GM23338 (cell line): ENCODE results near the gene SDHAF1.

Source experiments
- CREB1 ChIP-seq: fragments of 250-450 bp; sonication (Bioruptor Pico); IDR thresholded peaks from 2 replicates; pipeline ENCODE4 v1.5.0; 2020; ENCODE audit warnings: low read depth, mild to moderate bottlenecking, moderate library complexity
- CTCF ChIP-seq, 2 experiments: fragments of 200-600 bp in 1 of 2; sonication (generic) in 1 of 2; conservative IDR thresholded peaks; 2 replicates each; pipeline versions ENCODE4 v1.5.1 to v1.6.1; 2016 to 2017; ENCODE audit warnings: antibody characterized with exemption in 2 of 2, low read depth in 2 of 2, mild to moderate bottlenecking in 2 of 2, moderate library complexity in 1 of 2
- ETS1 ChIP-seq: IDR thresholded peaks from 2 replicates; pipeline ENCODE4 v1.6.1; 2016; ENCODE audit warnings: antibody characterized with exemption
- EZH2 ChIP-seq: fragments of 200-600 bp; sonication (generic); IDR thresholded peaks from one replicate; pipeline ENCODE4 v1.8.0; 2017; ENCODE audit warnings: antibody characterized with exemption, mild to moderate bottlenecking, low read depth; ENCODE audit not compliant: unreplicated experiment
- EZH2phosphoT487 ChIP-seq: fragments of 200-600 bp; sonication (generic); IDR thresholded peaks from one replicate; pipeline ENCODE4 v1.8.1; 2018; ENCODE audit warnings: antibody characterized with exemption; ENCODE audit not compliant: unreplicated experiment
- JUNB ChIP-seq: IDR thresholded peaks from one replicate; pipeline ENCODE4 v1.6.1; 2016; ENCODE audit warnings: antibody characterized with exemption; ENCODE audit not compliant: unreplicated experiment
- POLR2AphosphoS5 ChIP-seq: IDR thresholded peaks from 2 replicates; pipeline ENCODE4 v1.6.1; 2016; ENCODE audit warnings: antibody characterized with exemption, low read depth
- REST ChIP-seq: IDR thresholded peaks from one replicate; pipeline ENCODE4 v1.6.1; 2018; ENCODE audit warnings: antibody characterized with exemption; ENCODE audit not compliant: unreplicated experiment
- STAT1 ChIP-seq: IDR thresholded peaks from one replicate; pipeline ENCODE4 v1.6.1; 2016; ENCODE audit warnings: antibody characterized with exemption; ENCODE audit not compliant: unreplicated experiment
- ZNF114 ChIP-seq: fragments of 250-450 bp; sonication (Bioruptor Pico); IDR thresholded peaks from 2 replicates; pipeline ENCODE4 v1.5.0; 2020; ENCODE audit warnings: mild to moderate bottlenecking, moderate library complexity
- ZNF331 ChIP-seq: fragments of 250-450 bp; sonication (Bioruptor Pico); IDR thresholded peaks from 2 replicates; pipeline ENCODE4 v1.5.0; 2020; ENCODE audit warnings: low read depth, mild to moderate bottlenecking, moderate library complexity
- TF ChIP-seq, protein P1 (sequence below): fragments of 250-450 bp; sonication (Bioruptor Pico); IDR thresholded peaks from 2 replicates; pipeline ENCODE4 v1.5.0; 2020; ENCODE audit warnings: mild to moderate bottlenecking, moderate library complexity

- TF ChIP-seq ETS1 = no peak
- TF ChIP-seq CTCF (conservative IDR thresholded peaks at IDR 0.05; ENCODE audit: low read depth in 2 of 2) = no peak
- TF ChIP-seq EZH2 = no peak
- TF ChIP-seq POLR2AphosphoS5 = no peak
- TF ChIP-seq JUNB = no peak
- TF ChIP-seq EZH2phosphoT487 = no peak
- no peak for TF ChIP-seq REST
- no peak for TF ChIP-seq CREB1 (CRISPR knock-in tag)
- TF ChIP-seq STAT1 = no peak
- TF ChIP-seq ZNF114 = no peak
- TF ChIP-seq, protein P1, sequence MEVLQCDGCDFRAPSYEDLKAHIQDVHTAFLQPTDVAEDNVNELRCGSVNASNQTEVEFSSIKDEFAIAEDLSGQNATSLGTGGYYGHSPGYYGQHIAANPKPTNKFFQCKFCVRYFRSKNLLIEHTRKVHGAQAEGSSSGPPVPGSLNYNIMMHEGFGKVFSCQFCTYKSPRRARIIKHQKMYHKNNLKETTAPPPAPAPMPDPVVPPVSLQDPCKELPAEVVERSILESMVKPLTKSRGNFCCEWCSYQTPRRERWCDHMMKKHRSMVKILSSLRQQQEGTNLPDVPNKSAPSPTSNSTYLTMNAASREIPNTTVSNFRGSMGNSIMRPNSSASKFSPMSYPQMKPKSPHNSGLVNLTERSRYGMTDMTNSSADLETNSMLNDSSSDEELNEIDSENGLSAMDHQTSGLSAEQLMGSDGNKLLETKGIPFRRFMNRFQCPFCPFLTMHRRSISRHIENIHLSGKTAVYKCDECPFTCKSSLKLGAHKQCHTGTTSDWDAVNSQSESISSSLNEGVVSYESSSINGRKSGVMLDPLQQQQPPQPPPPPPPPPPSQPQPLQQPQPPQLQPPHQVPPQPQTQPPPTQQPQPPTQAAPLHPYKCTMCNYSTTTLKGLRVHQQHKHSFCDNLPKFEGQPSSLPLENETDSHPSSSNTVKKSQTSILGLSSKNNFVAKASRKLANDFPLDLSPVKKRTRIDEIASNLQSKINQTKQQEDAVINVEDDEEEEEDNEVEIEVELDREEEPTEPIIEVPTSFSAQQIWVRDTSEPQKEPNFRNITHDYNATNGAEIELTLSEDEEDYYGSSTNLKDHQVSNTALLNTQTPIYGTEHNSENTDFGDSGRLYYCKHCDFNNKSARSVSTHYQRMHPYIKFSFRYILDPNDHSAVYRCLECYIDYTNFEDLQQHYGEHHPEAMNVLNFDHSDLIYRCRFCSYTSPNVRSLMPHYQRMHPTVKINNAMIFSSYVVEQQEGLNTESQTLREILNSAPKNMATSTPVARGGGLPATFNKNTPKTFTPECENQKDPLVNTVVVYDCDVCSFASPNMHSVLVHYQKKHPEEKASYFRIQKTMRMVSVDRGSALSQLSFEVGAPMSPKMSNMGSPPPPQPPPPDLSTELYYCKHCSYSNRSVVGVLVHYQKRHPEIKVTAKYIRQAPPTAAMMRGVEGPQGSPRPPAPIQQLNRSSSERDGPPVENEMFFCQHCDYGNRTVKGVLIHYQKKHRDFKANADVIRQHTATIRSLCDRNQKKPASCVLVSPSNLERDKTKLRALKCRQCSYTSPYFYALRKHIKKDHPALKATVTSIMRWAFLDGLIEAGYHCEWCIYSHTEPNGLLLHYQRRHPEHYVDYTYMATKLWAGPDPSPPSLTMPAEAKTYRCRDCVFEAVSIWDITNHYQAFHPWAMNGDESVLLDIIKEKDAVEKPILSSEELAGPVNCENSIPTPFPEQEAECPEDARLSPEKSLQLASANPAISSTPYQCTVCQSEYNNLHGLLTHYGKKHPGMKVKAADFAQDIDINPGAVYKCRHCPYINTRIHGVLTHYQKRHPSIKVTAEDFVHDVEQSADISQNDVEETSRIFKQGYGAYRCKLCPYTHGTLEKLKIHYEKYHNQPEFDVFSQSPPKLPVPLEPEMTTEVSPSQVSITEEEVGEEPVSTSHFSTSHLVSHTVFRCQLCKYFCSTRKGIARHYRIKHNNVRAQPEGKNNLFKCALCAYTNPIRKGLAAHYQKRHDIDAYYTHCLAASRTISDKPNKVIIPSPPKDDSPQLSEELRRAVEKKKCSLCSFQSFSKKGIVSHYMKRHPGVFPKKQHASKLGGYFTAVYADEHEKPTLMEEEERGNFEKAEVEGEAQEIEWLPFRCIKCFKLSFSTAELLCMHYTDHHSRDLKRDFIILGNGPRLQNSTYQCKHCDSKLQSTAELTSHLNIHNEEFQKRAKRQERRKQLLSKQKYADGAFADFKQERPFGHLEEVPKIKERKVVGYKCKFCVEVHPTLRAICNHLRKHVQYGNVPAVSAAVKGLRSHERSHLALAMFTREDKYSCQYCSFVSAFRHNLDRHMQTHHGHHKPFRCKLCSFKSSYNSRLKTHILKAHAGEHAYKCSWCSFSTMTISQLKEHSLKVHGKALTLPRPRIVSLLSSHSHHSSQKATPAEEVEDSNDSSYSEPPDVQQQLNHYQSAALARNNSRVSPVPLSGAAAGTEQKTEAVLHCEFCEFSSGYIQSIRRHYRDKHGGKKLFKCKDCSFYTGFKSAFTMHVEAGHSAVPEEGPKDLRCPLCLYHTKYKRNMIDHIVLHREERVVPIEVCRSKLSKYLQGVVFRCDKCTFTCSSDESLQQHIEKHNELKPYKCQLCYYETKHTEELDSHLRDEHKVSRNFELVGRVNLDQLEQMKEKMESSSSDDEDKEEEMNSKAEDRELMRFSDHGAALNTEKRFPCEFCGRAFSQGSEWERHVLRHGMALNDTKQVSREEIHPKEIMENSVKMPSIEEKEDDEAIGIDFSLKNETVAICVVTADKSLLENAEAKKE (CRISPR knock-in tag) = no peak
- TF ChIP-seq ZNF331 (CRISPR knock-in tag) = no peak
These were observed 3.1 kb upstream of the SDHAF1 start for GRCh38 chr19:35991731-35992450.
